Thyroid gland (tissue), 4 donors: ENCODE results near the gene LAMA2. TPM values are rescaled to one million over a fixed set of nuclear protein-coding genes. Genes with fewer than 3 reads are reported as not detected.

Experiments
- DNase-seq, 2 donors: peaks; one replicate each; pipeline ENCODE4 v3.0.0-alpha.2; 2019
- H3K27ac ChIP-seq, 3 donors: fragments of 200-600 bp; sonication (generic); 1 replicate in 2 of 3; 2 replicates in 1 of 3; pipeline ENCODE4 v1.5.1; 2016 to 2019; ENCODE audit warnings: mild to moderate bottlenecking in 1 of 3, moderate library complexity in 1 of 3
- H3K27me3 ChIP-seq: fragments of 200-600 bp; sonication (generic); one replicate; pipeline ENCODE4 v1.5.1; 2019
- H3K36me3 ChIP-seq, 2 donors: fragments of 200-600 bp; sonication (generic); one replicate each; pipeline ENCODE4 v1.5.1; 2016 to 2019
- H3K4me1 ChIP-seq, 2 donors: fragments of 200-600 bp; sonication (generic); one replicate each; pipeline ENCODE4 v1.5.1; 2017 to 2019
- H3K4me3 ChIP-seq, 3 donors: fragments of 200-600 bp; sonication (generic); replicated peaks in 1 of 3; 1 replicate in 2 of 3; 2 replicates in 1 of 3; pipeline ENCODE4 v1.5.1; 2016; ENCODE audit warnings: mild to moderate bottlenecking in 1 of 3
- H3K9me3 ChIP-seq: fragments of 200-600 bp; sonication (generic); one replicate; pipeline ENCODE4 v1.5.1; 2017
- CTCF ChIP-seq, 6 experiments: fragments of 200-600 bp in 3 of 6; fragments of 450-650 bp in 3 of 6; sonication (generic) in 3 of 6; IDR thresholded peaks; one replicate each; pipeline ENCODE4 v1.5.1; 2016 to 2019; ENCODE audit warnings: antibody characterized with exemption in 6 of 6, mild to moderate bottlenecking in 2 of 6, inconsistent platforms in 1 of 6, moderate library complexity in 1 of 6
- POLR2A ChIP-seq, 2 donors: fragments of 450-650 bp; IDR thresholded peaks; one replicate each; pipeline ENCODE4 v1.6.1; 2017; ENCODE audit warnings: antibody characterized with exemption in 2 of 2, mild to moderate bottlenecking in 2 of 2, moderate library complexity in 1 of 2
- WGBS, 2 donors: methylation state at CpG; one replicate each; pipeline ENCODE4 v1.1.5; 2017; 5-methylcytosine and 5-hydroxymethylcytosine counted together
- intact Hi-C: fragments of 100-400 bp; cut with DNase I; formaldehyde crosslinking; loops from one replicate; pipeline ENCODE4 v1.15.1; 2023
- total RNA-seq, 4 donors: library from RNA; depleted of rRNA; stranded (reverse); fragments of >200 nt; gene quantifications; one replicate each; pipeline ENCODE4 v1.2.3, GENCODE V29; 2016

The LAMA2 gene
- total RNA-seq, 4 donors from 2014 or later, result 41.4 to 117 (median 78.9) TPM

- Histone ChIP-seq H3K27me3 (no peaks in the 10 kb centered on the region), H3K4me3 (no peak overlapping the region), H3K9me3 (no peaks in the 10 kb centered on the region), H3K36me3 (no peaks in the 10 kb centered on the region), H3K4me1 (no peaks in the 10 kb centered on the region), H3K27ac (no peak overlapping the region)
- 16 to 23% methylated on average over 3 of the region's 3 CpGs for WGBS, 2 donors
- no peak for DNase-seq
- TF ChIP-seq POLR2A (IDR thresholded peaks at IDR 0.05), result no peak
- no peak for TF ChIP-seq CTCF (IDR thresholded peaks at IDR 0.05)
- intact Hi-C loops, result no loop called here
Observed at GRCh38 chr6:129015721-129016120, 132.8 kb downstream of the LAMA2 start.

DNA sequence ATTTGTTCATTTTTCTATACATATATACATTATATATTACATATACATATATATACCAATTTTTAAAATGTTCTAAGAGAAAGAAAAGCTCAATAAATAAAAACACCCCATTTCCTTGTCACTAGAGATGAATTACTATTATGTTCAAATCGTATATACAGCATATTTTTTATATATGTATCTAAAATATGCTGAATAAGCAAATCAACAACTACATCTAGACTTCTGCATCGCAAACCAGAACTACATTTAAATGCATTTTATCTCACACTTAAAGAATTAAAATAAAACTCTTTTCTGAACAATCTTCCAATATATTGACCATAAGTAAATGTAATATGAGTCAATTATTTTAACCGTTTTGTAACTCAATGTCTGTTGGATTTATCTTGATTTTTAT lies 133.9 kb downstream of the LAMA2 start:
- H3K9me3 ChIP-seq, result no peaks in the 10 kb centered on the region
- H3K4me3 ChIP-seq, result no peak overlapping the region
- DNase-seq, result no peak
- no peaks in the 10 kb centered on the region for H3K4me1 ChIP-seq
- no peak overlapping the region for H3K27ac ChIP-seq
- intact Hi-C loops, result no loop called here
- 91 to 93% methylated on average over 3 of the region's 3 CpGs for WGBS, 2 donors
- TF ChIP-seq CTCF (IDR thresholded peaks at IDR 0.05), result no peak
- TF ChIP-seq POLR2A (IDR thresholded peaks at IDR 0.05), result no peak
- H3K27me3 ChIP-seq, result no peaks in the 10 kb centered on the region
- H3K36me3 ChIP-seq, result no peaks in the 10 kb centered on the region

- Histone ChIP-seq H3K27me3 (no peaks in the 10 kb centered on the region), H3K36me3 (no peaks in the 10 kb centered on the region), H3K9me3 (no peaks in the 10 kb centered on the region), H3K4me3 (no peak overlapping the region), H3K27ac (no peak overlapping the region), H3K4me1 (no peaks in the 10 kb centered on the region)
- intact Hi-C loops, result no loop called here
- DNase-seq, result no peak
- TF ChIP-seq CTCF (IDR thresholded peaks at IDR 0.05) (no peak), POLR2A (IDR thresholded peaks at IDR 0.05) (no peak)
- WGBS, 2 donors, result 82 to 85% methylated on average over 6 of the region's 6 CpGs
Observed at GRCh38 chr6:129022011-129022553, 139.1 kb downstream of the LAMA2 start.

DNA sequence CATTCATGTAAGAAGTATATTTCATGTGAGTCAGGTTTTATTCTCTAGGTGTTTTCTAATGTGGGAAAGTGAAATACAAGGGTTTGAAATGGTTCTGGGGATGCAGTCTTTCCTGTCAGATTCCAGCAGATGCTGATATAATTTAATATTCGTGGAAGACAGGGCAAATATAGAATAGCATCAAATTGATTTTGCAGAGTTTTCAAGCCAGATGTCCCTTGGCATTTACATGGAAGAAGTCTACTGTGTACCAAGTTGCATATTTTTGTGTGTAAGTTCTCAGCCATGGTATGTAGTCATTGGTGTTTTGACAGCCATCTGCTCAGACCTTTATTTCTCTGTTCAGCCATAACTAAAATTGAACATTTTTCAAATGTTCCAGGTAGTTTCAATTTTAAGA lies 143.7 kb downstream of the LAMA2 start:
- H3K27ac ChIP-seq, result no peak overlapping the region
- WGBS, 2 donors, result 78 to 80% methylated on average over 1 of the region's 1 CpG
- no peaks in the 10 kb centered on the region for H3K4me1 ChIP-seq
- TF ChIP-seq CTCF (IDR thresholded peaks at IDR 0.05) (no peak), POLR2A (IDR thresholded peaks at IDR 0.05) (no peak)
- no peak for DNase-seq
- H3K36me3 ChIP-seq, result no peaks in the 10 kb centered on the region
- intact Hi-C loops, result no loop called here
- H3K27me3 ChIP-seq, result no peaks in the 10 kb centered on the region
- no peaks in the 10 kb centered on the region for H3K9me3 ChIP-seq
- no peak overlapping the region for H3K4me3 ChIP-seq

DNA sequence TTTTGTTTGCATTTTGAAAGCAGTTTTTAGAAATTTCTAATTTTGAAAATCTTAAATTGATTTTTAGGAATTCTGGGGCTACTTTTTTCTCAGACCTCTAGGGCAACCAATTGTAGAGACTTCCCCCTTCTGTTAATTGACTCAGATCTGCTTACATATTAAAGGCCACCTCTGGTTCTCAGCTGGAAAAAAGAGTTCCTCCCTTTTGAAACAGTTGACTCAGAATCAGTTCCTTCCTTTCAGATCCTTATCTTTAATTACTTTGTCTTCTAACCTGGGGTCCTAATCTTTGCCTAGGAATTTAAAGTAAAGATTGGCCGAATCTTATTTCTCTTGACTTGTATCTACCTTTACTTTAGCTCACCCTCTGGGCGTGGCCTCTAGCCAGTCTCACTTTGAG lies 146.8 kb downstream of the LAMA2 start:
- no peak overlapping the region for H3K4me3 ChIP-seq

More for the DNA sequence above, 146.8 kb downstream of the LAMA2 start:
- no peak overlapping the region for H3K27ac ChIP-seq
- H3K4me1 ChIP-seq, result no peaks in the 10 kb centered on the region
- DNase-seq, result no peak
- no peaks in the 10 kb centered on the region for H3K9me3 ChIP-seq
- intact Hi-C loops, result no loop called here
- no peaks in the 10 kb centered on the region for H3K27me3 ChIP-seq
- TF ChIP-seq POLR2A (IDR thresholded peaks at IDR 0.05) (no peak), CTCF (IDR thresholded peaks at IDR 0.05) (no peak)
- 74 to 75% methylated on average over 2 of the region's 2 CpGs for WGBS, 2 donors
- H3K36me3 ChIP-seq, result no peaks in the 10 kb centered on the region
